ENCODE results near the gene LGALSL.

The LGALSL gene

GRCh38 chr2:64453770-64454385 lies at the start of gene LGALSL:
TSS of gene LGALSL (plus strand) at chr2:64454162. CDS start at chr2:64454546, 384 bp downstream.
- Histone ChIP-seq H3K27ac (ENCODE audit: low read depth, low read length) (peak within 1 kb of the TSS; percentile 86), H3K27me3 (ENCODE audit: control insufficient read depth in 5 of 5, insufficient read depth in 4 of 5, low read length in 5 of 5) (no peaks in the 10 kb centered on the region), H3K36me3 (ENCODE audit: control insufficient read depth in 5 of 5, insufficient read depth in 5 of 5, low read length in 5 of 5) (peaks cover 8 to 24% (median 17%) of the 10 kb centered on the region in 5 donors), H3K4me3 (ENCODE audit: low read depth in 1 of 5, low read length in 5 of 5) (peak within 1 kb of the TSS; percentile 72 to 82 (median 77)), H3K9me3 (ENCODE audit: control insufficient read depth in 5 of 5, low read length in 5 of 5) (no peaks in the 10 kb centered on the region), H3K9ac (ENCODE audit: low read length in 5 of 5) (peak within 1 kb of the TSS; percentile 74 to 87 (median 86)), H3K4me1 (ENCODE audit: control insufficient read depth in 5 of 5, insufficient read depth in 5 of 5, low read length in 5 of 5) (peaks cover 6 to 23% (median 21%) of the 10 kb centered on the region in 5 donors)

- Histone ChIP-seq H3K27me3 (ENCODE audit: control insufficient read depth in 5 of 5, insufficient read depth in 4 of 5, low read length in 5 of 5) (no peaks in the 10 kb centered on the region), H3K4me3 (ENCODE audit: low read depth in 1 of 5, low read length in 5 of 5) (peak overlapping the region in 3 of 5 donors; percentile 7 to 58 (median 46)), H3K4me1 (ENCODE audit: control insufficient read depth in 5 of 5, insufficient read depth in 5 of 5, low read length in 5 of 5) (peaks cover 25 to 53% (median 51%) of the 10 kb centered on the region in 5 donors), H3K36me3 (ENCODE audit: control insufficient read depth in 5 of 5, insufficient read depth in 5 of 5, low read length in 5 of 5) (no peaks in the 10 kb centered on the region), H3K27ac (ENCODE audit: low read depth, low read length) (peak overlapping the region; percentile 96), H3K9ac (ENCODE audit: low read length in 5 of 5) (peak overlapping the region in 3 of 5 donors; percentile 57 to 69 (median 58)), H3K9me3 (ENCODE audit: control insufficient read depth in 5 of 5, low read length in 5 of 5) (no peaks in the 10 kb centered on the region)
Measured at GRCh38 chr2:64404743-64405142, 49.2 kb upstream of the LGALSL start.

DNA sequence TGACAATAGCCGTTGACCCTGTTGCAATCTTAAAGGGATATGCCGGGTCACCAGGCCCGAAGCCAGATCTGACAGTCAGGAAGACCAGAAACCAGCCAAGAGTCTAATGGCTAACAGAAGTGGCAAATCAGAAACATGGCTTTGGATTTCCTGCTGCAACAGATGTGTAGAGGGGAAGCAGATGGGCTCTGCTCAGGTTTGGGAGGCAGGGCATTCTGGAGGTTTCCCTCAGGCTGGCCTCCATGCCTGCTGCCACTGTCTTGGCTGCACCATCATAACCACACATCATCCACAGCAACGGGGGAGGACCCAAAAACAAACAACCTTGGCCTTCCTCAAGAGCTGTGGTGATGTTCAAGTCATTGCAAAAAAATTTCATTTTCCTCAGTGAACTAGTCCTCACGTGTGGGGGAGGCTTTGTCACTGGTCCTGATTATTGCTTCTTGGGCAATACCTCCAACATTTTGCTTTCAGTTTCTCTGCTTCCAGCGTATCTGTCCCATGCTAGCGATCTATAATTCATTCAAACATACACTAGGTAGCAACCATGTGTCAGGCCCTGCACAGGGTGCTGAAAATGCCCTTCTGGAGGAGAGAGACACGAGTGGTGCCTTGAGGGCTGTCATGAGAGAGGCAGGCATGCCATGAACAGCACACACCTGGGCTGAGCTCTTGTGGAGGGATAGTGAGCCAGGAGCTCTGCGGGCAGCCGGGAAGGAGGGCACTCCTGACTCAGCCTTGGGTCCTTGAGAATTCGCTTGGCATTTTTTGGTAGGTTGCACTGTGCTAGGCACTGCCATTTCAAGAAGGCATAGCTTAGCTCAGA lies 48.2 kb upstream of the LGALSL start:
- no peaks in the 10 kb centered on the region for H3K36me3 ChIP-seq (ENCODE audit: control insufficient read depth in 5 of 5, insufficient read depth in 5 of 5, low read length in 5 of 5)
- H3K27ac ChIP-seq (ENCODE audit: low read depth, low read length), result peak overlapping the region; percentile 37
- H3K9ac ChIP-seq (ENCODE audit: low read length in 5 of 5), result no peak overlapping the region
- peak overlapping the region in 4 of 5 donors; percentile 1 to 45 (median 32) for H3K4me3 ChIP-seq (ENCODE audit: low read depth in 1 of 5, low read length in 5 of 5)
- H3K4me1 ChIP-seq (ENCODE audit: control insufficient read depth in 5 of 5, insufficient read depth in 5 of 5, low read length in 5 of 5), result peaks cover 25 to 51% (median 50%) of the 10 kb centered on the region in 5 donors
- H3K27me3 ChIP-seq (ENCODE audit: control insufficient read depth in 5 of 5, insufficient read depth in 4 of 5, low read length in 5 of 5), result no peaks in the 10 kb centered on the region
- H3K9me3 ChIP-seq (ENCODE audit: control insufficient read depth in 5 of 5, low read length in 5 of 5), result no peaks in the 10 kb centered on the region

DNA sequence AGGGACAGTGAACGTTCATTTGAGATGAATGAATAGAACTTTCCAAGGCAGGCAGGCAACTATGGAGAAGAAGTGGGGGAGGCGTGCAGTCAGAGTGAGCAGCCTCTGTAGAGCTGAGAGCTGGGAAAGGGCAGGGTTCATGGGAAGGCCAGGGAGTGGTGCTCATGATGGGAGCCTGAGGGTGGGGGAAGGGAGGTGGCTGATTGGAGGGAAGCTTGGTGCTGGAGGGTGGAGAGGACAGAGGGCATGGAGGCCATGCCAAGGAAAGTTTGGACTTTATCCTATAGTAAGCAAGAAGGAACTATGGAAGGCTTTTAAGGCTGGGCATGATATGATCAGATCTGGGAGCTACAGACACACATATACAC lies 47.6 kb upstream of the LGALSL start:
- H3K27ac ChIP-seq (ENCODE audit: low read depth, low read length), result peak overlapping the region; percentile 37
- no peaks in the 10 kb centered on the region for H3K9me3 ChIP-seq (ENCODE audit: control insufficient read depth in 5 of 5, low read length in 5 of 5)
- H3K4me1 ChIP-seq (ENCODE audit: control insufficient read depth in 5 of 5, insufficient read depth in 5 of 5, low read length in 5 of 5), result peaks cover 25 to 45% (median 44%) of the 10 kb centered on the region in 5 donors
- H3K9ac ChIP-seq (ENCODE audit: low read length in 5 of 5), result no peak overlapping the region
- no peaks in the 10 kb centered on the region for H3K36me3 ChIP-seq (ENCODE audit: control insufficient read depth in 5 of 5, insufficient read depth in 5 of 5, low read length in 5 of 5)
- no peaks in the 10 kb centered on the region for H3K27me3 ChIP-seq (ENCODE audit: control insufficient read depth in 5 of 5, insufficient read depth in 4 of 5, low read length in 5 of 5)
- peak overlapping the region in 3 of 5 donors; percentile 1 to 45 (median 41) for H3K4me3 ChIP-seq (ENCODE audit: low read depth in 1 of 5, low read length in 5 of 5)

- Histone ChIP-seq H3K36me3 (ENCODE audit: control insufficient read depth in 5 of 5, insufficient read depth in 5 of 5, low read length in 5 of 5) (no peaks in the 10 kb centered on the region), H3K9me3 (ENCODE audit: control insufficient read depth in 5 of 5, low read length in 5 of 5) (no peaks in the 10 kb centered on the region), H3K4me3 (ENCODE audit: low read depth in 1 of 5, low read length in 5 of 5) (no peak overlapping the region), H3K27ac (ENCODE audit: low read depth, low read length) (no peak overlapping the region), H3K9ac (ENCODE audit: low read length in 5 of 5) (no peak overlapping the region), H3K4me1 (ENCODE audit: control insufficient read depth in 5 of 5, insufficient read depth in 5 of 5, low read length in 5 of 5) (peaks cover 25 to 36% (median 35%) of the 10 kb centered on the region in 5 donors), H3K27me3 (ENCODE audit: control insufficient read depth in 5 of 5, insufficient read depth in 4 of 5, low read length in 5 of 5) (no peaks in the 10 kb centered on the region)
Measured at GRCh38 chr2:64408031-64408430, 45.9 kb upstream of the LGALSL start.

DNA sequence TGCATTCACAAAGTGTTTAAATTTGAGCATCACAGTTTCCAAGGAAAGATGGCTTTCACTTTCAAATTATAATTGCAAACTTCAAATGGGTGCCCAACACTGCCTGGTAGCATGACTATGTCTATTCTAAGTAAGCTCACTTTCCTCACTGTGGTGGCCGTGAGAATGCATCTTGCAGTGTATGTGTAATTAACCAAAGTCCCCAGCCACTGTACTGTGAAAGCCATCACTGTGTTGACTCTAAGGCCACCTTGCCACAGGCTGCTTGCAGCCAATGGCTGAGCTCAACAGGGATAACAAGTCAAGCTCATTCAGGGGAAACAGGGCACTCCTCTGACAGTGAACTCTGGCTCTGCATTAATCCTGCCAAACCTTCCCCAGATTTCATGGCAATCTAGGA lies 43.3 kb upstream of the LGALSL start:
- peaks cover 9 to 19% (median 17%) of the 10 kb centered on the region in 5 donors for H3K4me1 ChIP-seq (ENCODE audit: control insufficient read depth in 5 of 5, insufficient read depth in 5 of 5, low read length in 5 of 5)

DNA sequence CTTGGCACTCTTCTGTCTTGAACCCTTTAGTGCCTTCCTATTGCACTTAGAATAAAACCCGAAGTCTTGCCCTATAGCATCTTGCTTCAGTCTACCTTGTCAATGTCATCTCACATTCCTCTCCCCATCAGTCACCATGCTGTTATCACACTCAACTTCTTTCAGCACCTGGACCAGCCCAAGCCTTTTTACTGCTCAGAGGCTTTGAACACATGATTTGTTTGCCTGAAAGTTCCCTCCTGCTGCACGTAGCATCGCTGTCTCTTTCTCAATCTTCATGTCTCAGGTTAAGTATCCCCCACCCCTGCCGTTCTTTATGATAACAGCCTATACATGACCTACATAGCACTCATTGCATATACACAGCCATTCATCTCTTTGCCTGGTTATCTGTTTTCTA lies 41.3 kb upstream of the LGALSL start:
- Histone ChIP-seq H3K9me3 (ENCODE audit: control insufficient read depth in 5 of 5, low read length in 5 of 5) (no peaks in the 10 kb centered on the region), H3K4me3 (ENCODE audit: low read depth in 1 of 5, low read length in 5 of 5) (no peak overlapping the region), H3K9ac (ENCODE audit: low read length in 5 of 5) (no peak overlapping the region)

More for the DNA sequence above, 43.3 kb upstream of the LGALSL start:
- no peak overlapping the region for H3K27ac ChIP-seq (ENCODE audit: low read depth, low read length)
- H3K9ac ChIP-seq (ENCODE audit: low read length in 5 of 5), result no peak overlapping the region
- no peaks in the 10 kb centered on the region for H3K9me3 ChIP-seq (ENCODE audit: control insufficient read depth in 5 of 5, low read length in 5 of 5)
- H3K27me3 ChIP-seq (ENCODE audit: control insufficient read depth in 5 of 5, insufficient read depth in 4 of 5, low read length in 5 of 5), result no peaks in the 10 kb centered on the region
- H3K4me3 ChIP-seq (ENCODE audit: low read depth in 1 of 5, low read length in 5 of 5), result no peak overlapping the region
- no peaks in the 10 kb centered on the region for H3K36me3 ChIP-seq (ENCODE audit: control insufficient read depth in 5 of 5, insufficient read depth in 5 of 5, low read length in 5 of 5)

GRCh38 chr2:64414736-64415435 lies 39.1 kb upstream of the LGALSL start:
- Histone ChIP-seq H3K9ac (ENCODE audit: low read length in 5 of 5) (no peak overlapping the region), H3K27me3 (ENCODE audit: control insufficient read depth in 5 of 5, insufficient read depth in 4 of 5, low read length in 5 of 5) (no peaks in the 10 kb centered on the region), H3K4me3 (ENCODE audit: low read depth in 1 of 5, low read length in 5 of 5) (no peak overlapping the region), H3K4me1 (ENCODE audit: control insufficient read depth in 5 of 5, insufficient read depth in 5 of 5, low read length in 5 of 5) (peaks cover 3 to 12% (median 7%) of the 10 kb centered on the region in 5 donors), H3K27ac (ENCODE audit: low read depth, low read length) (no peak overlapping the region), H3K36me3 (ENCODE audit: control insufficient read depth in 5 of 5, insufficient read depth in 5 of 5, low read length in 5 of 5) (no peaks in the 10 kb centered on the region), H3K9me3 (ENCODE audit: control insufficient read depth in 5 of 5, low read length in 5 of 5) (no peaks in the 10 kb centered on the region)

More for the DNA sequence above, 41.3 kb upstream of the LGALSL start:
- H3K36me3 ChIP-seq (ENCODE audit: control insufficient read depth in 5 of 5, insufficient read depth in 5 of 5, low read length in 5 of 5), result no peaks in the 10 kb centered on the region
- peaks cover 3 to 12% (median 7%) of the 10 kb centered on the region in 5 donors for H3K4me1 ChIP-seq (ENCODE audit: control insufficient read depth in 5 of 5, insufficient read depth in 5 of 5, low read length in 5 of 5)
- H3K27me3 ChIP-seq (ENCODE audit: control insufficient read depth in 5 of 5, insufficient read depth in 4 of 5, low read length in 5 of 5), result no peaks in the 10 kb centered on the region
- no peak overlapping the region for H3K27ac ChIP-seq (ENCODE audit: low read depth, low read length)

DNA sequence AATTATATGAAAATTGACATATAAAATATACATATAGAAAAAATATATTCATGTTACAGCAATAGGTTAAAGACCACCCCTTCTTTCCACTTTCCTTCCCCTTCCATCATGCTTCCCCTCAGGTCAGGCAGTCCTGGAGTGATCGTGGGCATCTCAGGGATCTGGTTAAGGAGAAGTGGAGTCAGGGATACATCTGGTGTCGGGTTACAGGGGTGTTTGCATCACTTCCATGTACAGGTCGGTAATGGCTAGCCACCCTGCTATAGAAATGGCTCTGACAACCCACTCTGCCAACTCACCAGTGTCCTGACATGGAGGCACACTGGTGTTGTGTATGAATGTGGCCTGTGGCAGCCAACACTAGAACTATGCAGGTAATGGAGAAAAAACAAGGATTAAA lies 36.3 kb upstream of the LGALSL start:
- H3K36me3 ChIP-seq (ENCODE audit: control insufficient read depth in 5 of 5, insufficient read depth in 5 of 5, low read length in 5 of 5), result no peaks in the 10 kb centered on the region
- no peak overlapping the region for H3K27ac ChIP-seq (ENCODE audit: low read depth, low read length)
- H3K9me3 ChIP-seq (ENCODE audit: control insufficient read depth in 5 of 5, low read length in 5 of 5), result no peaks in the 10 kb centered on the region
- H3K9ac ChIP-seq (ENCODE audit: low read length in 5 of 5), result no peak overlapping the region
- no peak overlapping the region for H3K4me3 ChIP-seq (ENCODE audit: low read depth in 1 of 5, low read length in 5 of 5)
- no peaks in the 10 kb centered on the region for H3K27me3 ChIP-seq (ENCODE audit: control insufficient read depth in 5 of 5, insufficient read depth in 4 of 5, low read length in 5 of 5)
- H3K4me1 ChIP-seq (ENCODE audit: control insufficient read depth in 5 of 5, insufficient read depth in 5 of 5, low read length in 5 of 5), result peaks cover 3 to 12% (median 11%) of the 10 kb centered on the region in 5 donors

Data from subcutaneous abdominal adipose tissue (tissue), 5 donors.